Measurements from ENCODE around the gene KDR. TPM values are rescaled to one million over a fixed set of nuclear protein-coding genes. Genes with fewer than 3 reads are reported as not detected.

KDR gene
- total RNA-seq, 2 donors from 2014 or later = not detected

DNA sequence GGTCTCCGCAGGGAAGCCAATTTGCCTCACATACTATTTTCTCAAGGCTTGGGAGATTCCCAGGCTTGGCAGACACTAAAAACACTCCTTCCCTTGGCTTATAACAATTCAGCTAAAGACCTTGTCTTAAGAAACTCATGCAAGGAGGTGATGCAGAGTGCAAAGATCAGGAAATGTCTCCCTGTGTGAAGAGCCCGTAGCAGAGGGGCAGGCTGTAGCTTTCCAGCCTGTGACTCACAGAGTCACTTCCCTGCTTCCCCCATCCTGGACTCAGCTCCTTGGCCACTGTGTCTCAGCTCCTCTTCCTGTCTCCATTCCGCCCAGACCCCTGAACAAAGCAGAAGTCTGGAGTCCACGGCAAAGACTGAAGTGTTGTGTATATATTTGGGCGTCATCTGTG lies 56.1 kb downstream of the KDR start:
- Mint-ChIP-seq H3K36me3 (no peaks in the 10 kb centered on the region), H3K9me3 (no peaks in the 10 kb centered on the region), H3K27ac (no peak overlapping the region)
- DNase-seq (ENCODE audit: low spot score in 2 of 2) = no peak
- no peak for ATAC-seq

DNA sequence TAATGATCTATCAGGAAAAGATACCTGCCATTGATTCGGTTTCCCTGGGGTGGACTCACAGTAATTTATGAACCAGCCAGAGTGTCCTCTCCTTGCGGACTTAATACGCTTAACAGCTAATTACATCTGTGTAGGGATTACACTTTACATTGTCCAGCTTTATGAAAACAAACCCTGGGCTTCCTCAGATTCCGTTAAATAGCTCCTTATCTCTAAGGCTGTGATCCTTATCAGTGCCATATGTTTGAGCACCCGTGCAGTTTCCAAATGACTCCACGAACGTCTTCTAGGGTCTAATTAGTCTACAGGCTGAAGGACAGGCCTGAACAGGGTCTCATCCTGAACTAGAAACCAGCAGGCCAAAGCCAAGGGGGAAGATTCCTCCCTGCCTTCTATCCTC lies 56.9 kb downstream of the KDR start:
- Mint-ChIP-seq H3K27ac (no peak overlapping the region), H3K36me3 (no peaks in the 10 kb centered on the region), H3K9me3 (no peaks in the 10 kb centered on the region)
- no peak for DNase-seq (ENCODE audit: low spot score in 2 of 2)
- ATAC-seq = no peak

DNA sequence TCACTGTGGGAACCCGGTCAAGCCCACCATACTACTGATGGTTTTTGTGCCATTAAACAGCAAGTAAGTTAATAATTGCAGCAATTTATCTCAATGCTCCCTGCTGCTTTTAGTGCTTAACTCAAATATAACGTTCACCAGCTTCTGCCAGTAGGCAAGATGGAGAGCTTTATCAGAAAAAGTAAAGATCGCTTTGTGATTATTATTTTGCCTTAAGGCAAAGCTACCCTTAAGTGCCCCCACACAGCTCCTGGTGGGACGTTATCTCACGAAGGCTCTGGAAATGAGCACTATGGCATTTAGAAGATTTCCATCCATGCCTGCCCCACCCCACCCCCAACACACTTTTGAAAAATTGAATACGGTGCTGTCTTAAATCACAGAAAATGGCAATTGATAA lies 59.4 kb downstream of the KDR start:
- H3K36me3 Mint-ChIP-seq = no peaks in the 10 kb centered on the region
- H3K9me3 Mint-ChIP-seq = peaks cover 0 to 4% of the 10 kb centered on the region in 2 donors
- ATAC-seq (no peak), DNase-seq (ENCODE audit: low spot score in 2 of 2) (no peak)
- H3K27ac Mint-ChIP-seq = no peak overlapping the region

DNA sequence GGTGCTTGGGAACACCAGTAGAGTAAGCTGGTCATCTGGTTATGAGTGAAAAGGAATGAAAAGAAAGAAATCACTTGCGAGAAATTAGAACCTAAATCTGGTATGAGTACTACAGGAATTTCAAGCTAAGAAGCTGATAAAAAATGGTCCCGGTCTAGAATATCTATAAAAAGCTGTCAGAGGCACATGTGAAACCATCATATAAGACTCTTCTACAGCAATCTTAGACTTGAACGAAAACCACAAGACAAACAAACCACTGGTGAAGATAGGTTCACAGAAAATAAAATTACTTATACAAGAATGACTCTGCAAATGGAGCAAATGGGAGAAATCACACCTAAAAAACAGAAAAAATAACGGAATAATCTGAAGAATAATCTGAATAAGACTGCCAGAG lies 69.9 kb downstream of the KDR start:
- DNase-seq (ENCODE audit: low spot score in 2 of 2) (no peak), ATAC-seq (no peak)
- H3K36me3 Mint-ChIP-seq = no peaks in the 10 kb centered on the region
- H3K9me3 Mint-ChIP-seq = no peaks in the 10 kb centered on the region
- H3K27ac Mint-ChIP-seq = no peak overlapping the region

DNA sequence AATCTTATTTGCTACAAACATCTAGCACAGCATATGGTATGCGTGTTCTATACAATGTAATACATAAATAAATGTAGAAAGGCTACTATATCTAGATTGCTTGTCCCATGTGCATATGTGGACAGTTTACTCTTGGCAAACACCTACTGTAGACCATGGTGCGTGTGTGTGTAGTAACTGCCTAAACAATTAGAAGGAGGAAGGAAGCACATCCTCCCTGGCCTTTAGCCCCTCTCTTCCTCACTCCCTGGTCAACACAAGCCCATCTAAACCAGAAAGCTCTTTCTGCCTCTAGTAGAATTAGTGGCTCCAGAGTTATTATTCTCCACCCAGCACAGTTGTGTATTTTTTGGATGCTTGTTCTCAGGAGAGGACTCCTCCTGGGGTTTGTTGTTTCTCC lies 73.9 kb downstream of the KDR start:
- Mint-ChIP-seq H3K27ac (no peak overlapping the region), H3K36me3 (no peaks in the 10 kb centered on the region), H3K9me3 (peaks cover 0 to 4% of the 10 kb centered on the region in 2 donors)
- ATAC-seq = no peak
- DNase-seq (ENCODE audit: low spot score in 2 of 2) = no peak

DNA sequence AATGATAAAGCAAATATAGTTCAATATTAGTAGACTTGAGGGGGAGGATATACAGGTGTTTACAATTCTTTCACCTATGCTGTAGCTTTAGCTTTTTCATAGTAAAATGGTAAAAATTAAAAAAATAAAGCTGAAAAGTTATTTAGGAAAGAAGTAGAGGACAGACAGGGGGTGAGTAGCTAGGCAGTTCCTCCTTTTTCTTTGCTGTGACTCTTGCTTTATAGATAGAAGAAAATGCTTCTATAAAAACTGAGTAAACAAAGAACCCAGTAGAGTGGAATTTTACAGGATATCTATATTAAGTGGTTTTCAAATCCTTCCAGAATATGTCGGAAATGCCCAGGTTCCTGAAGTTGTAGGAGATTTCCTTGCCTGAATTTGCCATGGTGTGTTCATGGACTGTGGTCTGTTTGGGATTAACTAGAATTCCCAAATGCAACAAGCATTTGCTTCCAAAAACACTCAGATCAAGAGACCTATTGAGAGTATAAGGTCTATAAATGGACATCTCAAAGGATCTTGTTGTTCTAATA lies 74.9 kb downstream of the KDR start:
- DNase-seq (ENCODE audit: low spot score in 2 of 2) = no peak
- Mint-ChIP-seq H3K36me3 (no peaks in the 10 kb centered on the region), H3K27ac (no peak overlapping the region), H3K9me3 (peaks cover 0 to 4% of the 10 kb centered on the region in 2 donors)
- ATAC-seq = no peak

DNA sequence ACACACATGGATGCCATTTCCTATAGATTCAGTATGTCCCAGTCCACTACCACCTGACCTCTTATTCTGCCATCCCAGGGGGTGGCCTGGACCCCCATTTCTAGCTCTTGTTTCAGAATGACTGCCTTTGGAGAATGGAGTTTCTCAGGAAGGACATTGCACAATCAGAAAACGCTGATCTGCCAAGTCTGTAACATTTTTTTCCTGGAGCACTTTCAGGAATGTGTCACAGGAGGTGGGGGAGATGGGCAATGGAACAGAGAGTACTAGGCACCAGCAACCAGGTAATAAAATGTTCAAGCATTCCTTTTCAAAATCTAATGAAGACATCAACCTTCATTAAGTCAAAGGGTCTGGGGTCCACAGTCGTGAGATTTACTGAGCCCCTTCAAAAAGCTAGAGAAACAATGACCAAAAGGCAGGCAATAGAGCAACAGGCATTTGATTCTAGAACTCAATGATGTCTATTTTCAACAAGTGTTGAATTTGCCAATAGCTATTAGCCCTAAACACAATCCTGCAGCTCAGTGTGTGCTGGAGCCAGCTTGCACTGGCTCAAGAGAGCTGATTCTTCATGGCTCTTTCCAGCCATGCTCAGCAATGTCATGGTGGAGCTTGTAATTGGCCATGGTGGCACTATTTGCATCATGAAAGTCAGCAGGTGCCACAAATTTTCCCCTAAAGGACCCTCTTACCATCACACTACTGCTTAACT lies 87.1 kb downstream of the KDR start:
- ATAC-seq = no peak
- Mint-ChIP-seq H3K27ac (no peak overlapping the region), H3K9me3 (peaks cover 5 to 7% of the 10 kb centered on the region in 2 donors), H3K36me3 (peaks cover 12 to 16% of the 10 kb centered on the region in 2 donors)
- DNase-seq (ENCODE audit: low spot score in 2 of 2) = no peak

DNA sequence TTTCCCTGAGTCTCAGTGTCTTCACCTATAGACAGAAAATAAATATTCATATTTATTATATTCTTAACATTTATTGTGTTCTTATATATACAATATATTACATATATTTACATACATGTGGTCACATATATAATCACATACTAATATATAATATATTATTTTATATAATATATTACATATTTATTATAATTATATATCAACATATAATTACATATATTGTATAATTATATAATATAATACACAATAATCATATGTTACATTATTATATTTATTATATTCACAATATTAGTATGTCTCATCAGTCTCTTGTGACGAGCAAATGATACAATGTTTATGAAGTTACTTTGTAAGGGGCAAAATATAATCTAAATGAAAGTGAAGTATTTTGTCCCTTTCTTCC lies 87.7 kb downstream of the KDR start:
- H3K36me3 Mint-ChIP-seq = peaks cover 11 to 15% of the 10 kb centered on the region in 2 donors
- no peak for DNase-seq (ENCODE audit: low spot score in 2 of 2)
- peaks cover 5 to 7% of the 10 kb centered on the region in 2 donors for H3K9me3 Mint-ChIP-seq
- H3K27ac Mint-ChIP-seq = no peak overlapping the region
- ATAC-seq = no peak

DNA sequence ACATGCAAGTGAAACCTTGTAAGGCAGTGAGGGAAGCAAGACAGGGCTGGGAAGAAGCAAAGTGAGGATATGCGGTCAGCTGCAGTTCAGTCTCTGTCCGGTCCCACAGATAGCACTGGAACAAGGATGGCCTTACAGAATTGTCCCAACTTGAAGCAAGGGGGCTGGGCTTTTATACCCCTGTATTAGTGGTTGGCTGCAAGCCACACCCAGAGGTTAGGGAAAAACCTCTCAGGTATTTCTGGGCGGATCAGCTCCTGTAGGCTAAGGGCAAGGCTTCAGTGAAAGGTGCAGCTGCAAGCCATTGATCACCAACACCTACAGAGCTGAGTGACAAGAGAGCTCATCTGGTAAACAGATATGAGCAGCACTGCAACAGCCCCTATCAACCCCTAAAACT lies 89.0 kb downstream of the KDR start:
- no peak for DNase-seq (ENCODE audit: low spot score in 2 of 2)
- H3K27ac Mint-ChIP-seq = no peak overlapping the region
- ATAC-seq = no peak
- peaks cover 0 to 4% of the 10 kb centered on the region in 2 donors for H3K9me3 Mint-ChIP-seq
- H3K36me3 Mint-ChIP-seq = peaks cover 5% of the 10 kb centered on the region in 2 donors

DNA sequence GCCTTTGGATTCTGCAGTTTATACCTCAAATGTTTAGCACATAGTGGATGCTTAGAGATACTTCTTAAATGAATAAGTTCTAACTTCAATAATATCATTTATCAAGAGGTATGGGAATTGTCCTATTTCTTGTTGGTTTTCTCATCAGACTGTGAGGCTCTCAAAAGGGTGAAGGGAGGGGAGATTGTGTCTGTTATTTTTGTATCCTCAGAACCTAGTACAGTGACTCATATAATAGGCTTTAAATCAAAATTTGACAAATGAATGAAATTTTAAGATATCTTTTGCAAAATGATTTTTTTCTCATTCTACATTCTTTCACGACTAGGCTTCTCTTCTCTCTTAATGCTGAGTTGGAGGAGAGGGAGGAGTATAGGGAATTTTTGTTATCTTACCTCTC lies 89.5 kb downstream of the KDR start:
- ATAC-seq = no peak
- H3K27ac Mint-ChIP-seq = no peak overlapping the region
- no peak for DNase-seq (ENCODE audit: low spot score in 2 of 2)
- peaks cover 1 to 5% of the 10 kb centered on the region in 2 donors for H3K36me3 Mint-ChIP-seq
- peaks cover 0 to under 1% of the 10 kb centered on the region in 2 donors for H3K9me3 Mint-ChIP-seq

DNA sequence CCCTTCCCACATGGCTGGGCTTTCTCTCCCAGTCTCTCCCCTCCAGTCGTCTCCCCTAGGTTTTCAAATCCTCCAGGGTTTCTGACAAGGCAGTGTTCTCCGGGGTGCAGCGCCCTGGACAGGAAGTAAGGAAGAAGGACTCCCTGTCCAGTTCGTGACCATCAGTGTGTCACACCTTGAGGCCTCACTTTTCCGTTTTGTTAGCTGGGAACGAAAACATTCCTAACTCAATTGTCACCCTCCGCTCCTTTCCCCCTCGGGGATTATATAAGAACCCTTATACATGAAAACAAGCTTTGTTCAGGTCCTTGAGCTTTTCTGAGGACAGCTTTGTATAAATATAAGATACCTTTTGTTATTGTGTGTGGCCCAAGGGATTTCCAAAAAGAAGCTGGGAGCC lies 92.1 kb downstream of the KDR start:
- H3K9me3 Mint-ChIP-seq = no peaks in the 10 kb centered on the region
- no peak for ATAC-seq
- no peak overlapping the region for H3K27ac Mint-ChIP-seq
- DNase-seq (ENCODE audit: low spot score in 2 of 2) = no peak
- H3K36me3 Mint-ChIP-seq = no peaks in the 10 kb centered on the region

DNA sequence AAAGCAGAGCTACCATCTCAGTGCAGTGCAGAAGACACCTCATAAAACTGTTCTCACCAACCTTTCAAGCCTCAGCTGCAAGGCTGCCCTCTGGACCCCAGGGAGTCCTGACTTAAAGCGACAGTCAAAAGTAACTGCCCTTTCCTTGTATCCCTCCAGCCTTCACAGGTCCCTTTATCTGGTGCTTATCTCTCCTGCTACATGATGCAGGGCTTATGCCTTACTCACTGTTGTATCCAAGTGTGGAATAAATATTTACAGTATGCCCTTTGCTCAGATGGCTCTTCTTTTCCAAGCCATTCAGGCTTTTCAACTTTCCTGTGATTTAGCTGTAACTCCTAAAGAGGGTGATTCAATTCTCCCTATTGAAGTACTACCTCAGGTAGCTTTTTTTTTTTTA lies 92.6 kb downstream of the KDR start:
- Mint-ChIP-seq H3K9me3 (no peaks in the 10 kb centered on the region), H3K36me3 (no peaks in the 10 kb centered on the region), H3K27ac (no peak overlapping the region)
- no peak for DNase-seq (ENCODE audit: low spot score in 2 of 2)
- no peak for ATAC-seq

DNA sequence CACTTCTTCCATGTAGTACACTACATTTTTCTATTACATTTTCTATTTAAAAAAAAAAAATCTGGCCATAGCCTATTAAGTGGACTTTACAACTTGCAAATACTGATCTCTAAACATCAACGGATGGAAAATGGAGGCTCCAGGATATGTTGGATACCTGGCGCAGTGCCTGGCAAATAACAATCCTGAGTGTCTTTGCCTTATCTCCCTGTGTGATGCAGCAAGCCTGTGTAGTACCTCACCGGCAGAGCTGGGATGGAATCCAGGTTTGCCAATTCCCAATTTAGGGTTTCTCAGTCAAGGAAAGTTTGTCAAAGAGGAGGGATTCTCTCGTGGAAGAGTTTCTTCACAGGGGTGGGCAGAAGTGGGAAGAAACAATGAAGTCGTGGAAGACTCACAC lies 93.2 kb downstream of the KDR start:
- no peak for ATAC-seq
- Mint-ChIP-seq H3K27ac (no peak overlapping the region), H3K9me3 (no peaks in the 10 kb centered on the region), H3K36me3 (no peaks in the 10 kb centered on the region)
- DNase-seq (ENCODE audit: low spot score in 2 of 2) = no peak

DNA sequence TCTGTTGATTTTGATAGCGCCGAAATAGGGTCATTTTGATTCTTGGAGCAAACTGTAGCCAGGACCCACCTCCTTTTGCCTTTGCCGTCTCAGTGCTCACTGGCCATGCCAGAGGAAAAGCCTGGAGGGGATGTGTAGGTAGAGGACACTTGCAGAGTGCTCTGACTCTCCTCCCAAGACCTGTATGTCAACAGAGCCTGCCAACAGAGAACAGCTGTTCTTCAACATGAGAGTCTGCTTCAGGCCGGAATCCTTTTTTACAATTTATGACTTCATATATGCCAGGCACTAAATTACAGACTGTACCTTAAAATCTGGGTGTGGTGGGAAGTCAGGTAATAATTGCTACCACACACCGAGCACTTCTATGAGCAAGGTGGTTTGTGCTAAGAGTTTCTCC lies 94.2 kb downstream of the KDR start:
- DNase-seq (ENCODE audit: low spot score in 2 of 2) = no peak
- Mint-ChIP-seq H3K9me3 (no peaks in the 10 kb centered on the region), H3K27ac (no peak overlapping the region), H3K36me3 (no peaks in the 10 kb centered on the region)
- no peak for ATAC-seq

DNA sequence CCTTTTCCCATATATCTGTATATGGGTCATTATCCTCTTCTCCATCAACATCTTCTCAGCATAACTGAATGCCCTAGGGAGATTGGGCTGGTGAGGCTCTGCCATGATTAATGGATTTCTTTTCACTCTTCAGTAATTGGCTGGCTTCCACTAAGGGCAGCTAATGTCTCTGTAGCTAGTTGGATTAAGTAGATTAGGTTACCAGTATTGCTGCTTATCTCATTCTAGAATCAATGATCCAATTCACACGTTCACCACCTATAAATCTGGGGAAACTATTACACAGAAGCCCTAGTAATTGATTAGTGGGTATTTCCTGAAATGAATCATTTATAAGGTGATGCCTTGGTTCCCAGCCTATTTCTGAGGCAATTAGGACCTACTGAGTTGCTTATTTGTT lies 94.8 kb downstream of the KDR start:
- no peak for ATAC-seq
- DNase-seq (ENCODE audit: low spot score in 2 of 2) = no peak

DNA sequence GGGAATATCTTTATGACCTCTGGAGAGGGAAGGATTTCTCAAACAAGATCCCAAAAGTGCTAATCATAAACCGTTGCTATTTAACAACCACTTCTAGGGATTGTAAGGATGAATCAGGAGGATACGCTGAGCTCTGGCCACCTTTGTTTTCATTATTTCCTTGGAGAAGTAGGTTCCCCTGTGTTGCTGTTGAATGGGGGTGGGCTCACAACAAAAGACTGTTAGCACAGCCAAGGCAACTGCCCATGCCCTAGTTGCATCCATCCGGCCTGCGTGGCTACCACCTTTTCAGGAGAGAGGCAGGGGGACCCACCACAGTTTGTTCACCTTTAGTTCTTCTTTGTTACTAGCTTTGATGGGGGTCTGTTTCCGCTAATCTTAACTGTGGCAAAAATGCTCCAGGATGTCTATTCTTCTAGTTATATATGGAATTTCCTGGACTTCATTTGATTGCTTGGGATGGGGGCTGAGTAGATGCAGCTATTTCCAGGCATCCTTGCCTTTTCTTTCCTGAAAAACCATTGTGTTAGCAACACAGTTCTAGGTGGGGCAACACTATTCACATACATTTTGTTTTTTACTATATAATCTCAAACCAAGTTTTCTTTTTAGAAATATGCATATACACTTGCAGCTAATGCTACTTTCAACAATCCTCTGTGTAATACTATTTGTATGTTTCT lies 95.4 kb downstream of the KDR start:
- ATAC-seq = no peak
- H3K36me3 Mint-ChIP-seq = no peaks in the 10 kb centered on the region
- no peak for DNase-seq (ENCODE audit: low spot score in 2 of 2)
- no peak overlapping the region for H3K27ac Mint-ChIP-seq
- H3K9me3 Mint-ChIP-seq = no peaks in the 10 kb centered on the region

More for the DNA sequence above, 94.8 kb downstream of the KDR start:
- Mint-ChIP-seq H3K27ac (no peak overlapping the region), H3K36me3 (no peaks in the 10 kb centered on the region), H3K9me3 (no peaks in the 10 kb centered on the region)

DNA sequence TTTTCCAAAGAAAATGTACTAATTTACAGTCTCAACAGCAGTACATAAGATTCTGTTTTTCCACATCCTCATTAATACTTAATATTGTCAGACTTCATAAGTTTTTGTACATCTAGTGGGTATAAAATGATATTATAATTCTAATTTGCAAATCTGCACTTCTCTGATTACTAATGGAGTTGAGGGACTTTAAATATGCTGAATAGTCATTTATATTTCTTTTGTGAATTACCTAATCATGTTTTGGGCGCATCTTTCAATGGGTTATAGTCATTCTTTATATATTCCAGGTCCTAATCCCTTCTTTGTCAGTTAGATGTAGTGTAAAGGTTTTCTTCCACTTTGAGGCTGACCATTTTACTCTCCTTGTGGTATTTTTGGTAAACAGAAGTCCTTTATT lies 96.1 kb downstream of the KDR start:
- Mint-ChIP-seq H3K36me3 (no peaks in the 10 kb centered on the region), H3K9me3 (no peaks in the 10 kb centered on the region), H3K27ac (no peak overlapping the region)
- no peak for DNase-seq (ENCODE audit: low spot score in 2 of 2)
- no peak for ATAC-seq

All from activated naive CD4-positive, alpha-beta T cell treated with anti-CD3 and anti-CD28 coated beads, Interleukin-2, amount 50 U/mL, for 72 hours (primary cell).